GM23338 (cell line): Measurements from ENCODE around the gene ZNF592.
"Not testable (repeated sequence)": the region's sequence is repeated elsewhere in the genome, so short reads cannot be mapped to it uniquely, and the experiment has no call there.

Source experiments
- CREB1 ChIP-seq: fragments of 250-450 bp; sonication (Bioruptor Pico); IDR thresholded peaks from 2 replicates; pipeline ENCODE4 v1.5.0; 2020; ENCODE audit warnings: low read depth, mild to moderate bottlenecking, moderate library complexity
- EZH2 ChIP-seq: fragments of 200-600 bp; sonication (generic); IDR thresholded peaks from one replicate; pipeline ENCODE4 v1.8.0; 2017; ENCODE audit warnings: antibody characterized with exemption, mild to moderate bottlenecking, low read depth; ENCODE audit not compliant: unreplicated experiment
- JUNB ChIP-seq: IDR thresholded peaks from one replicate; pipeline ENCODE4 v1.6.1; 2016; ENCODE audit warnings: antibody characterized with exemption; ENCODE audit not compliant: unreplicated experiment
- NANOG ChIP-seq: IDR thresholded peaks from 2 replicates; pipeline ENCODE4 v1.6.1; 2016; ENCODE audit warnings: antibody characterized with exemption, borderline replicate concordance
- POLR2AphosphoS5 ChIP-seq: IDR thresholded peaks from 2 replicates; pipeline ENCODE4 v1.6.1; 2016; ENCODE audit warnings: antibody characterized with exemption, low read depth
- ZNF114 ChIP-seq: fragments of 250-450 bp; sonication (Bioruptor Pico); IDR thresholded peaks from 2 replicates; pipeline ENCODE4 v1.5.0; 2020; ENCODE audit warnings: mild to moderate bottlenecking, moderate library complexity
- ZNF331 ChIP-seq: fragments of 250-450 bp; sonication (Bioruptor Pico); IDR thresholded peaks from 2 replicates; pipeline ENCODE4 v1.5.0; 2020; ENCODE audit warnings: low read depth, mild to moderate bottlenecking, moderate library complexity
- TF ChIP-seq, protein P1 (sequence below): IDR thresholded peaks from one replicate; pipeline ENCODE4 v1.6.1; 2018; ENCODE audit warnings: antibody characterized with exemption; ENCODE audit not compliant: unreplicated experiment
- TF ChIP-seq, protein P2 (sequence below), 2 experiments: fragments of 200-600 bp in 1 of 2; sonication (generic) in 1 of 2; conservative IDR thresholded peaks; 2 replicates each; pipeline versions ENCODE4 v1.5.1 to v1.6.1; 2016 to 2017; ENCODE audit warnings: antibody characterized with exemption in 2 of 2, low read depth in 2 of 2, mild to moderate bottlenecking in 2 of 2, moderate library complexity in 1 of 2
- TF ChIP-seq, protein P3 (sequence below): IDR thresholded peaks from 2 replicates; pipeline ENCODE4 v1.6.1; 2016; ENCODE audit warnings: antibody characterized with exemption

DNA sequence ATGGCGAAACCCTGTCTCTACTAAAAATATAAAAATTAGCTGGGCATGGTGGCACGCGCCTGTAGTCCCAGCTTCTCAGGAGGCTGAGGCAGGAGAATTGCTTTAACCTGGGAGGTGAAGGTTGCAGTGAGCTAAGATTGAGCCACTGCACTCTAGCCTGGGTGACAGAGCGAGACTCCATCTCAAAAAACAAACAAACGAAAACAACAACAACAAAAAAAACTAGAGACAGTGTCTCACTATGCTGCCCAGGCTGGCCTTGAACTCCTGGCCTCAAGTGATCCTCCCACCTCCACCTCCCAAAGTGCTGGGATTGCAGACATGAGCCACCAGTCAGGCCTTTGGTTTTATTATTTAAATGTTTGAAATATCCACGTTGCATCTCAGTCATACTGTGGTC, 3.3 kb downstream of the ZNF592 start:
- TF ChIP-seq, protein P1, sequence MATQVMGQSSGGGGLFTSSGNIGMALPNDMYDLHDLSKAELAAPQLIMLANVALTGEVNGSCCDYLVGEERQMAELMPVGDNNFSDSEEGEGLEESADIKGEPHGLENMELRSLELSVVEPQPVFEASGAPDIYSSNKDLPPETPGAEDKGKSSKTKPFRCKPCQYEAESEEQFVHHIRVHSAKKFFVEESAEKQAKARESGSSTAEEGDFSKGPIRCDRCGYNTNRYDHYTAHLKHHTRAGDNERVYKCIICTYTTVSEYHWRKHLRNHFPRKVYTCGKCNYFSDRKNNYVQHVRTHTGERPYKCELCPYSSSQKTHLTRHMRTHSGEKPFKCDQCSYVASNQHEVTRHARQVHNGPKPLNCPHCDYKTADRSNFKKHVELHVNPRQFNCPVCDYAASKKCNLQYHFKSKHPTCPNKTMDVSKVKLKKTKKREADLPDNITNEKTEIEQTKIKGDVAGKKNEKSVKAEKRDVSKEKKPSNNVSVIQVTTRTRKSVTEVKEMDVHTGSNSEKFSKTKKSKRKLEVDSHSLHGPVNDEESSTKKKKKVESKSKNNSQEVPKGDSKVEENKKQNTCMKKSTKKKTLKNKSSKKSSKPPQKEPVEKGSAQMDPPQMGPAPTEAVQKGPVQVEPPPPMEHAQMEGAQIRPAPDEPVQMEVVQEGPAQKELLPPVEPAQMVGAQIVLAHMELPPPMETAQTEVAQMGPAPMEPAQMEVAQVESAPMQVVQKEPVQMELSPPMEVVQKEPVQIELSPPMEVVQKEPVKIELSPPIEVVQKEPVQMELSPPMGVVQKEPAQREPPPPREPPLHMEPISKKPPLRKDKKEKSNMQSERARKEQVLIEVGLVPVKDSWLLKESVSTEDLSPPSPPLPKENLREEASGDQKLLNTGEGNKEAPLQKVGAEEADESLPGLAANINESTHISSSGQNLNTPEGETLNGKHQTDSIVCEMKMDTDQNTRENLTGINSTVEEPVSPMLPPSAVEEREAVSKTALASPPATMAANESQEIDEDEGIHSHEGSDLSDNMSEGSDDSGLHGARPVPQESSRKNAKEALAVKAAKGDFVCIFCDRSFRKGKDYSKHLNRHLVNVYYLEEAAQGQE: not testable (repeated sequence)
- not testable (repeated sequence) for TF ChIP-seq CREB1; POLR2AphosphoS5; NANOG; ZNF114 (CRISPR knock-in tag); JUNB; EZH2; ZNF331
- TF ChIP-seq, protein P2, sequence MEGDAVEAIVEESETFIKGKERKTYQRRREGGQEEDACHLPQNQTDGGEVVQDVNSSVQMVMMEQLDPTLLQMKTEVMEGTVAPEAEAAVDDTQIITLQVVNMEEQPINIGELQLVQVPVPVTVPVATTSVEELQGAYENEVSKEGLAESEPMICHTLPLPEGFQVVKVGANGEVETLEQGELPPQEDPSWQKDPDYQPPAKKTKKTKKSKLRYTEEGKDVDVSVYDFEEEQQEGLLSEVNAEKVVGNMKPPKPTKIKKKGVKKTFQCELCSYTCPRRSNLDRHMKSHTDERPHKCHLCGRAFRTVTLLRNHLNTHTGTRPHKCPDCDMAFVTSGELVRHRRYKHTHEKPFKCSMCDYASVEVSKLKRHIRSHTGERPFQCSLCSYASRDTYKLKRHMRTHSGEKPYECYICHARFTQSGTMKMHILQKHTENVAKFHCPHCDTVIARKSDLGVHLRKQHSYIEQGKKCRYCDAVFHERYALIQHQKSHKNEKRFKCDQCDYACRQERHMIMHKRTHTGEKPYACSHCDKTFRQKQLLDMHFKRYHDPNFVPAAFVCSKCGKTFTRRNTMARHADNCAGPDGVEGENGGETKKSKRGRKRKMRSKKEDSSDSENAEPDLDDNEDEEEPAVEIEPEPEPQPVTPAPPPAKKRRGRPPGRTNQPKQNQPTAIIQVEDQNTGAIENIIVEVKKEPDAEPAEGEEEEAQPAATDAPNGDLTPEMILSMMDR (conservative IDR thresholded peaks at IDR 0.05; ENCODE audit: low read depth in 2 of 2): not testable (repeated sequence)
- TF ChIP-seq, protein P3, sequence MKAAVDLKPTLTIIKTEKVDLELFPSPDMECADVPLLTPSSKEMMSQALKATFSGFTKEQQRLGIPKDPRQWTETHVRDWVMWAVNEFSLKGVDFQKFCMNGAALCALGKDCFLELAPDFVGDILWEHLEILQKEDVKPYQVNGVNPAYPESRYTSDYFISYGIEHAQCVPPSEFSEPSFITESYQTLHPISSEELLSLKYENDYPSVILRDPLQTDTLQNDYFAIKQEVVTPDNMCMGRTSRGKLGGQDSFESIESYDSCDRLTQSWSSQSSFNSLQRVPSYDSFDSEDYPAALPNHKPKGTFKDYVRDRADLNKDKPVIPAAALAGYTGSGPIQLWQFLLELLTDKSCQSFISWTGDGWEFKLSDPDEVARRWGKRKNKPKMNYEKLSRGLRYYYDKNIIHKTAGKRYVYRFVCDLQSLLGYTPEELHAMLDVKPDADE: not testable (repeated sequence)
